ENCODE results near the gene CCL20.
A peak's percentile ranks its signal among the peaks of the same experiment; 100 is the strongest.

CCL20 gene

DNA sequence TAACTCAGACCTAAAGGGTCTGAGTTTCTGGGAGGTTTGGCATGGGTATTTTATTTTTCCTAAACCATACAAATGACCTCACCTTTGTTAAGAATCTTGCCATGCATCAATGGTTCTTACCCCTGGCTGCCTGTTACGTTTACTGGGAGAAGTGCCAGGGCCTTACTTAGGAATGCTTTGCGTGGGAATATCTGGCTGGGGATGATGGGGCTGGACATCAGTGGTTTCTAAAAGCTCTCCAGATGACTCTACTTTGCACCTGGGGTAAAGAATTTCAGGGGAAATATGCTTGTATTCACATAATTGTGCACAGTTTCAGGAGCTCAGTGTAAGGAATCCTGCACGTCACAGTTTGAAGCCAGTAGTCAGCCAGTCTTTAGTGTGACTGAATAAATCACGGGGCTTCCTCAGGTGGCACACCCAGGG, 39.6 kb downstream of the CCL20 start:
- Histone ChIP-seq H3K4me1 (ENCODE audit: control insufficient read depth, insufficient read depth, low read length) (peaks cover 3% of the 10 kb centered on the region; the same call in 1 of the 2 replicates), H3K36me3 (ENCODE audit: control insufficient read depth in 2 of 2, insufficient read depth in 1 of 2, low read length in 2 of 2) (no peaks in the 10 kb centered on the region), H3K9me3 (ENCODE audit: control insufficient read depth, insufficient read depth, low read depth, low read length) (no peaks in the 10 kb centered on the region), H3K4me3 (ENCODE audit: low read depth, low read length) (no peak overlapping the region), H3K27ac (ENCODE audit: extremely low read depth, low read depth, low read length) (no peak overlapping the region; the same call in 1 of the 2 replicates)
- ChIA-PET POLR2A (interaction anchor here (1.2 kb wide), 1 partner anchor 35 kb away, joined by 5 read pairs; no protein-coding TSS in a partner anchor), CTCF (interaction anchor here (0.7 to 1.5 kb wide), 3 partner anchors 14 to 447 kb away, joined by 3 to 6 read pairs (median 3); no protein-coding TSS in a partner anchor)
- TF ChIP-seq, protein P1, sequence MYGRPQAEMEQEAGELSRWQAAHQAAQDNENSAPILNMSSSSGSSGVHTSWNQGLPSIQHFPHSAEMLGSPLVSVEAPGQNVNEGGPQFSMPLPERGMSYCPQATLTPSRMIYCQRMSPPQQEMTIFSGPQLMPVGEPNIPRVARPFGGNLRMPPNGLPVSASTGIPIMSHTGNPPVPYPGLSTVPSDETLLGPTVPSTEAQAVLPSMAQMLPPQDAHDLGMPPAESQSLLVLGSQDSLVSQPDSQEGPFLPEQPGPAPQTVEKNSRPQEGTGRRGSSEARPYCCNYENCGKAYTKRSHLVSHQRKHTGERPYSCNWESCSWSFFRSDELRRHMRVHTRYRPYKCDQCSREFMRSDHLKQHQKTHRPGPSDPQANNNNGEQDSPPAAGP (tag by site-specific recombination; IDR thresholded peaks at IDR 0.05): no peak
- no peak for TF ChIP-seq ZNF521 (tag by site-specific recombination; IDR thresholded peaks at IDR 0.05)
- peak; percentile 34; the same call in 1 of the 2 replicates for TF ChIP-seq ZXDB (tag by site-specific recombination; IDR thresholded peaks at IDR 0.05)
- no peak for TF ChIP-seq ZNF473 (tag by site-specific recombination; IDR thresholded peaks at IDR 0.05)
- TF ChIP-seq, protein P2, sequence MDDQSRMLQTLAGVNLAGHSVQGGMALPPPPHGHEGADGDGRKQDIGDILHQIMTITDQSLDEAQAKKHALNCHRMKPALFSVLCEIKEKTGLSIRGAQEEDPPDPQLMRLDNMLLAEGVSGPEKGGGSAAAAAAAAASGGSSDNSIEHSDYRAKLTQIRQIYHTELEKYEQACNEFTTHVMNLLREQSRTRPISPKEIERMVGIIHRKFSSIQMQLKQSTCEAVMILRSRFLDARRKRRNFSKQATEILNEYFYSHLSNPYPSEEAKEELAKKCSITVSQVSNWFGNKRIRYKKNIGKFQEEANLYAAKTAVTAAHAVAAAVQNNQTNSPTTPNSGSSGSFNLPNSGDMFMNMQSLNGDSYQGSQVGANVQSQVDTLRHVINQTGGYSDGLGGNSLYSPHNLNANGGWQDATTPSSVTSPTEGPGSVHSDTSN (CRISPR knock-in tag; IDR thresholded peaks at IDR 0.05): no peak
- TF ChIP-seq, protein P3, sequence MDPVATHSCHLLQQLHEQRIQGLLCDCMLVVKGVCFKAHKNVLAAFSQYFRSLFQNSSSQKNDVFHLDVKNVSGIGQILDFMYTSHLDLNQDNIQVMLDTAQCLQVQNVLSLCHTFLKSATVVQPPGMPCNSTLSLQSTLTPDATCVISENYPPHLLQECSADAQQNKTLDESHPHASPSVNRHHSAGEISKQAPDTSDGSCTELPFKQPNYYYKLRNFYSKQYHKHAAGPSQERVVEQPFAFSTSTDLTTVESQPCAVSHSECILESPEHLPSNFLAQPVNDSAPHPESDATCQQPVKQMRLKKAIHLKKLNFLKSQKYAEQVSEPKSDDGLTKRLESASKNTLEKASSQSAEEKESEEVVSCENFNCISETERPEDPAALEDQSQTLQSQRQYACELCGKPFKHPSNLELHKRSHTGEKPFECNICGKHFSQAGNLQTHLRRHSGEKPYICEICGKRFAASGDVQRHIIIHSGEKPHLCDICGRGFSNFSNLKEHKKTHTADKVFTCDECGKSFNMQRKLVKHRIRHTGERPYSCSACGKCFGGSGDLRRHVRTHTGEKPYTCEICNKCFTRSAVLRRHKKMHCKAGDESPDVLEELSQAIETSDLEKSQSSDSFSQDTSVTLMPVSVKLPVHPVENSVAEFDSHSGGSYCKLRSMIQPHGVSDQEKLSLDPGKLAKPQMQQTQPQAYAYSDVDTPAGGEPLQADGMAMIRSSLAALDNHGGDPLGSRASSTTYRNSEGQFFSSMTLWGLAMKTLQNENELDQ (tag by site-specific recombination; IDR thresholded peaks at IDR 0.05; ENCODE audit: low read depth): no peak
- TF ChIP-seq ZNF19 (tag by site-specific recombination; IDR thresholded peaks at IDR 0.05; ENCODE audit: low read depth): no peak
- TF ChIP-seq ZNF548 (tag by site-specific recombination; IDR thresholded peaks at IDR 0.05): no peak
- TF ChIP-seq ZNF146 (tag by site-specific recombination; IDR thresholded peaks at IDR 0.05): no peak
- TF ChIP-seq, protein P4, sequence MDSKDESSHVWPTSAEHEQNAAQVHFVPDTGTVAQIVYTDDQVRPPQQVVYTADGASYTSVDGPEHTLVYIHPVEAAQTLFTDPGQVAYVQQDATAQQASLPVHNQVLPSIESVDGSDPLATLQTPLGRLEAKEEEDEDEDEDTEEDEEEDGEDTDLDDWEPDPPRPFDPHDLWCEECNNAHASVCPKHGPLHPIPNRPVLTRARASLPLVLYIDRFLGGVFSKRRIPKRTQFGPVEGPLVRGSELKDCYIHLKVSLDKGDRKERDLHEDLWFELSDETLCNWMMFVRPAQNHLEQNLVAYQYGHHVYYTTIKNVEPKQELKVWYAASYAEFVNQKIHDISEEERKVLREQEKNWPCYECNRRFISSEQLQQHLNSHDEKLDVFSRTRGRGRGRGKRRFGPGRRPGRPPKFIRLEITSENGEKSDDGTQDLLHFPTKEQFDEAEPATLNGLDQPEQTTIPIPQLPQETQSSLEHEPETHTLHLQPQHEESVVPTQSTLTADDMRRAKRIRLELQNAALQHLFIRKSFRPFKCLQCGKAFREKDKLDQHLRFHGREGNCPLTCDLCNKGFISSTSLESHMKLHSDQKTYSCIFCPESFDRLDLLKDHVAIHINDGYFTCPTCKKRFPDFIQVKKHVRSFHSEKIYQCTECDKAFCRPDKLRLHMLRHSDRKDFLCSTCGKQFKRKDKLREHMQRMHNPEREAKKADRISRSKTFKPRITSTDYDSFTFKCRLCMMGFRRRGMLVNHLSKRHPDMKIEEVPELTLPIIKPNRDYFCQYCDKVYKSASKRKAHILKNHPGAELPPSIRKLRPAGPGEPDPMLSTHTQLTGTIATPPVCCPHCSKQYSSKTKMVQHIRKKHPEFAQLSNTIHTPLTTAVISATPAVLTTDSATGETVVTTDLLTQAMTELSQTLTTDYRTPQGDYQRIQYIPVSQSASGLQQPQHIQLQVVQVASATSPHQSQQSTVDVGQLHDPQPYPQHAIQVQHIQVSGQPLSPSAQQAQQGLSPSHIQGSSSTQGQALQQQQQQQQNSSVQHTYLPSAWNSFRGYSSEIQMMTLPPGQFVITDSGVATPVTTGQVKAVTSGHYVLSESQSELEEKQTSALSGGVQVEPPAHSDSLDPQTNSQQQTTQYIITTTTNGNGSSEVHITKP (tag by site-specific recombination; IDR thresholded peaks at IDR 0.05): peak; percentile 64
- no peak for TF ChIP-seq ZNF707 (tag by site-specific recombination; IDR thresholded peaks at IDR 0.05)
- no peak for TF ChIP-seq YY2 (tag by site-specific recombination; IDR thresholded peaks at IDR 0.05)
- TF ChIP-seq ZNF529 (tag by site-specific recombination; IDR thresholded peaks at IDR 0.05; ENCODE audit: insufficient replicate concordance): no peak
- TF ChIP-seq ZNF324 (tag by site-specific recombination; IDR thresholded peaks at IDR 0.05): no peak
- no peak for TF ChIP-seq ZNF610 (tag by site-specific recombination; IDR thresholded peaks at IDR 0.05; ENCODE audit: borderline replicate concordance)
- peak; percentile 74 for TF ChIP-seq ZNF629 (tag by site-specific recombination; IDR thresholded peaks at IDR 0.05)
- TF ChIP-seq ZNF341 (tag by site-specific recombination; IDR thresholded peaks at IDR 0.05; ENCODE audit: low read depth): no peak
- TF ChIP-seq ZNF423 (tag by site-specific recombination; IDR thresholded peaks at IDR 0.05): no peak
- TF ChIP-seq KLF1 (tag by site-specific recombination; IDR thresholded peaks at IDR 0.05): no peak
- no peak for TF ChIP-seq GLI4 (tag by site-specific recombination; IDR thresholded peaks at IDR 0.05)
- TF ChIP-seq ZNF677 (tag by site-specific recombination; IDR thresholded peaks at IDR 0.05): no peak
- TF ChIP-seq, protein P5, sequence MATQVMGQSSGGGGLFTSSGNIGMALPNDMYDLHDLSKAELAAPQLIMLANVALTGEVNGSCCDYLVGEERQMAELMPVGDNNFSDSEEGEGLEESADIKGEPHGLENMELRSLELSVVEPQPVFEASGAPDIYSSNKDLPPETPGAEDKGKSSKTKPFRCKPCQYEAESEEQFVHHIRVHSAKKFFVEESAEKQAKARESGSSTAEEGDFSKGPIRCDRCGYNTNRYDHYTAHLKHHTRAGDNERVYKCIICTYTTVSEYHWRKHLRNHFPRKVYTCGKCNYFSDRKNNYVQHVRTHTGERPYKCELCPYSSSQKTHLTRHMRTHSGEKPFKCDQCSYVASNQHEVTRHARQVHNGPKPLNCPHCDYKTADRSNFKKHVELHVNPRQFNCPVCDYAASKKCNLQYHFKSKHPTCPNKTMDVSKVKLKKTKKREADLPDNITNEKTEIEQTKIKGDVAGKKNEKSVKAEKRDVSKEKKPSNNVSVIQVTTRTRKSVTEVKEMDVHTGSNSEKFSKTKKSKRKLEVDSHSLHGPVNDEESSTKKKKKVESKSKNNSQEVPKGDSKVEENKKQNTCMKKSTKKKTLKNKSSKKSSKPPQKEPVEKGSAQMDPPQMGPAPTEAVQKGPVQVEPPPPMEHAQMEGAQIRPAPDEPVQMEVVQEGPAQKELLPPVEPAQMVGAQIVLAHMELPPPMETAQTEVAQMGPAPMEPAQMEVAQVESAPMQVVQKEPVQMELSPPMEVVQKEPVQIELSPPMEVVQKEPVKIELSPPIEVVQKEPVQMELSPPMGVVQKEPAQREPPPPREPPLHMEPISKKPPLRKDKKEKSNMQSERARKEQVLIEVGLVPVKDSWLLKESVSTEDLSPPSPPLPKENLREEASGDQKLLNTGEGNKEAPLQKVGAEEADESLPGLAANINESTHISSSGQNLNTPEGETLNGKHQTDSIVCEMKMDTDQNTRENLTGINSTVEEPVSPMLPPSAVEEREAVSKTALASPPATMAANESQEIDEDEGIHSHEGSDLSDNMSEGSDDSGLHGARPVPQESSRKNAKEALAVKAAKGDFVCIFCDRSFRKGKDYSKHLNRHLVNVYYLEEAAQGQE (tag by site-specific recombination; IDR thresholded peaks at IDR 0.05): no peak
- TF ChIP-seq, protein P6, sequence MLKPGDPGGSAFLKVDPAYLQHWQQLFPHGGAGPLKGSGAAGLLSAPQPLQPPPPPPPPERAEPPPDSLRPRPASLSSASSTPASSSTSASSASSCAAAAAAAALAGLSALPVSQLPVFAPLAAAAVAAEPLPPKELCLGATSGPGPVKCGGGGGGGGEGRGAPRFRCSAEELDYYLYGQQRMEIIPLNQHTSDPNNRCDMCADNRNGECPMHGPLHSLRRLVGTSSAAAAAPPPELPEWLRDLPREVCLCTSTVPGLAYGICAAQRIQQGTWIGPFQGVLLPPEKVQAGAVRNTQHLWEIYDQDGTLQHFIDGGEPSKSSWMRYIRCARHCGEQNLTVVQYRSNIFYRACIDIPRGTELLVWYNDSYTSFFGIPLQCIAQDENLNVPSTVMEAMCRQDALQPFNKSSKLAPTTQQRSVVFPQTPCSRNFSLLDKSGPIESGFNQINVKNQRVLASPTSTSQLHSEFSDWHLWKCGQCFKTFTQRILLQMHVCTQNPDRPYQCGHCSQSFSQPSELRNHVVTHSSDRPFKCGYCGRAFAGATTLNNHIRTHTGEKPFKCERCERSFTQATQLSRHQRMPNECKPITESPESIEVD (tag by site-specific recombination; IDR thresholded peaks at IDR 0.05): peak; percentile 56; the same call in 1 of the 2 replicates
- no peak for TF ChIP-seq ZNF701 (tag by site-specific recombination; IDR thresholded peaks at IDR 0.05)
- TF ChIP-seq ZEB2 (tag by site-specific recombination; IDR thresholded peaks at IDR 0.05): no peak
- TF ChIP-seq ZFP3 (tag by site-specific recombination; IDR thresholded peaks at IDR 0.05; ENCODE audit: low read depth): no peak
